Measurements from ENCODE around the gene GABRP. TPM values are rescaled to one million over a fixed set of nuclear protein-coding genes. Genes with fewer than 3 reads are reported as not detected.
A peak's percentile ranks its signal among the peaks of the same experiment; 100 is the strongest.

GABRP gene
- polyA plus RNA-seq, 1 of the 3 experiments (the other 2 are of a cell fraction), result 0.03 TPM

DNA sequence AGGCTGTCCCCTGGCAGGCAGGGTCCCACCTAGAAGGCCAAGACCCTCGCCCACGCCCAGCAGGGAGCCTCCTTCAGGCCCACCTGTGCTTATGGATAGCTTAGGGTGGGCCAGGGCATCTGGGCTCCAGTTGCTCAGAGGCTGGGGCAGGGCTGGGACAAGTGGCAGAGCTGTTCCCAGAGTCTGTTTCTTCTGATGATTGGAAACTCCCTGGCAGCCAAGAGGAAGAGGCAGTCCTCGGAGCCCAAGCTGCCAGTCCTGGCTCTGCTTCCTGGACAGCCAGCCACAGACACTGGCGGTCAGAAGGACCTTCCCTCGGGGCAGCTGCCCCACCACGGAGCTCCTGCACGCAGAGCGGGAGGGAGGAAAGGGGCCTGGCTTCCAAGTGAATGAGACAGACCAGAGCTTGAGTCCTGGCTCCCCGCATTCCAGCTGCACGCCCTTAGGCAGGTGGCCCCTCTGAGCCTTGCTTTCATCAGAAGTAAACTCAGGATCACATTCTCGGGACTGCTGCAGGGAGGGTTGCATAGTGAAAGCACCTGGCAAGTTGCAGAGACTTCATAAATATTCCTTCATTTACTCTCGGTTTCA is 37.9 kb upstream of the GABRP start:
- no peaks in the 10 kb centered on the region for H3K27me3 ChIP-seq (ENCODE audit: insufficient read depth)
- peaks cover 0 to 54% of the 10 kb centered on the region in 2 experiments; a peak in 2 of 4 replicates for H3K4me1 ChIP-seq (ENCODE audit: control insufficient read depth in 1 of 2, insufficient read depth in 2 of 2, low read depth in 1 of 2, low read length in 1 of 2)
- peak overlapping the region in 1 of 2 experiments; percentile 82; a peak in 2 of 4 replicates for H3K27ac ChIP-seq (ENCODE audit: low read depth in 2 of 2, low read length in 1 of 2)
- no peak overlapping the region for H3K9ac ChIP-seq
- no peaks in the 10 kb centered on the region for H3K9me3 ChIP-seq
- H3K9me2 ChIP-seq, result no peaks in the 10 kb centered on the region
- ChIA-PET CTCF (interaction anchor here (0.6 to 14.2 kb wide), 39 partner anchors 10 to 673 kb away, joined by 3 to 511 read pairs (median 5); partner anchors contain the start of genes FGF18, GABRP and TLX3), POLR2A (interaction anchor here (0.7 to 2.9 kb wide), 2 partner anchors 46 to 577 kb away, joined by 3 to 12 read pairs; no protein-coding TSS in a partner anchor)
- 12% methylated on average over 9 of the region's 12 CpGs for WGBS (ENCODE audit: low lambda C conversion rate)
- H4K20me1 ChIP-seq (ENCODE audit: insufficient read depth), result no peaks in the 10 kb centered on the region
- DNase-seq, result peak; percentile 86
- no peaks in the 10 kb centered on the region for H3K79me2 ChIP-seq (ENCODE audit: insufficient read depth)
- no peak overlapping the region for H2AFZ ChIP-seq (ENCODE audit: low read depth)
- peak overlapping the region in 1 of 2 experiments; percentile 15; a peak in 1 of 4 replicates for H3K4me3 ChIP-seq (ENCODE audit: low read depth in 2 of 2, low read length in 1 of 2)
- H3K36me3 ChIP-seq (replicated peaks in 1 of 2; ENCODE audit: control insufficient read depth in 1 of 2, insufficient read depth in 2 of 2, low read length in 1 of 2), result no peaks in the 10 kb centered on the region
- peak overlapping the region; percentile 41; the same call in 1 of the 2 replicates for H3K4me2 ChIP-seq
- H3F3A ChIP-seq (replicated peaks; ENCODE audit: insufficient read depth), result no peaks in the 10 kb centered on the region
- TF ChIP-seq CHD2 (IDR thresholded peaks at IDR 0.05; ENCODE audit: low read length, partially characterized antibody) (peak; percentile 76), FOSL2 (IDR thresholded peaks at IDR 0.05; ENCODE audit: borderline replicate concordance, low read depth) (no peak), YY1 (IDR thresholded peaks at IDR 0.05; ENCODE audit: low read depth) (no peak), FOXJ3 (CRISPR knock-in tag; IDR thresholded peaks at IDR 0.05) (peak; percentile 88), TCF12 (IDR thresholded peaks at IDR 0.05) (no peak; the same call in 1 of the 2 replicates), RCOR1 (IDR thresholded peaks at IDR 0.05; ENCODE audit: low read length) (peak; percentile 83), RAD21 (IDR thresholded peaks at IDR 0.05; ENCODE audit: low read length) (no peak), FOXM1 (IDR thresholded peaks at IDR 0.05; ENCODE audit: low read depth) (no peak), TEAD4 (IDR thresholded peaks at IDR 0.05; ENCODE audit: borderline replicate concordance, insufficient read depth) (no peak), MXI1 (IDR thresholded peaks at IDR 0.05; ENCODE audit: low read depth, low read length) (peak; percentile 31; the same call in 1 of the 2 replicates), SMC3 (IDR thresholded peaks at IDR 0.05; ENCODE audit: low read depth, low read length) (peak; percentile 23; the same call in 1 of the 2 replicates), GABPA (IDR thresholded peaks at IDR 0.05; ENCODE audit: low read depth) (no peak), MEF2A (IDR thresholded peaks at IDR 0.05; ENCODE audit: borderline replicate concordance, low read depth) (no peak), NFIC (IDR thresholded peaks at IDR 0.05; ENCODE audit: borderline replicate concordance) (no peak), RXRA (IDR thresholded peaks at IDR 0.05; ENCODE audit: borderline replicate concordance, low read depth) (no peak), ELF1 (IDR thresholded peaks at IDR 0.05) (no peak), SIN3A (IDR thresholded peaks at IDR 0.05; ENCODE audit: borderline replicate concordance, low read depth, low read length) (no peak)
- TF ChIP-seq, protein P1, sequence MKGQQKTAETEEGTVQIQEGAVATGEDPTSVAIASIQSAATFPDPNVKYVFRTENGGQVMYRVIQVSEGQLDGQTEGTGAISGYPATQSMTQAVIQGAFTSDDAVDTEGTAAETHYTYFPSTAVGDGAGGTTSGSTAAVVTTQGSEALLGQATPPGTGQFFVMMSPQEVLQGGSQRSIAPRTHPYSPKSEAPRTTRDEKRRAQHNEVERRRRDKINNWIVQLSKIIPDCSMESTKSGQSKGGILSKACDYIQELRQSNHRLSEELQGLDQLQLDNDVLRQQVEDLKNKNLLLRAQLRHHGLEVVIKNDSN (IDR thresholded peaks at IDR 0.05; ENCODE audit: borderline replicate concordance, low read depth), result no peak
- TF ChIP-seq, protein P2, sequence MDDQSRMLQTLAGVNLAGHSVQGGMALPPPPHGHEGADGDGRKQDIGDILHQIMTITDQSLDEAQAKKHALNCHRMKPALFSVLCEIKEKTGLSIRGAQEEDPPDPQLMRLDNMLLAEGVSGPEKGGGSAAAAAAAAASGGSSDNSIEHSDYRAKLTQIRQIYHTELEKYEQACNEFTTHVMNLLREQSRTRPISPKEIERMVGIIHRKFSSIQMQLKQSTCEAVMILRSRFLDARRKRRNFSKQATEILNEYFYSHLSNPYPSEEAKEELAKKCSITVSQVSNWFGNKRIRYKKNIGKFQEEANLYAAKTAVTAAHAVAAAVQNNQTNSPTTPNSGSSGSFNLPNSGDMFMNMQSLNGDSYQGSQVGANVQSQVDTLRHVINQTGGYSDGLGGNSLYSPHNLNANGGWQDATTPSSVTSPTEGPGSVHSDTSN (IDR thresholded peaks at IDR 0.05), result no peak
- TF ChIP-seq, protein P3, sequence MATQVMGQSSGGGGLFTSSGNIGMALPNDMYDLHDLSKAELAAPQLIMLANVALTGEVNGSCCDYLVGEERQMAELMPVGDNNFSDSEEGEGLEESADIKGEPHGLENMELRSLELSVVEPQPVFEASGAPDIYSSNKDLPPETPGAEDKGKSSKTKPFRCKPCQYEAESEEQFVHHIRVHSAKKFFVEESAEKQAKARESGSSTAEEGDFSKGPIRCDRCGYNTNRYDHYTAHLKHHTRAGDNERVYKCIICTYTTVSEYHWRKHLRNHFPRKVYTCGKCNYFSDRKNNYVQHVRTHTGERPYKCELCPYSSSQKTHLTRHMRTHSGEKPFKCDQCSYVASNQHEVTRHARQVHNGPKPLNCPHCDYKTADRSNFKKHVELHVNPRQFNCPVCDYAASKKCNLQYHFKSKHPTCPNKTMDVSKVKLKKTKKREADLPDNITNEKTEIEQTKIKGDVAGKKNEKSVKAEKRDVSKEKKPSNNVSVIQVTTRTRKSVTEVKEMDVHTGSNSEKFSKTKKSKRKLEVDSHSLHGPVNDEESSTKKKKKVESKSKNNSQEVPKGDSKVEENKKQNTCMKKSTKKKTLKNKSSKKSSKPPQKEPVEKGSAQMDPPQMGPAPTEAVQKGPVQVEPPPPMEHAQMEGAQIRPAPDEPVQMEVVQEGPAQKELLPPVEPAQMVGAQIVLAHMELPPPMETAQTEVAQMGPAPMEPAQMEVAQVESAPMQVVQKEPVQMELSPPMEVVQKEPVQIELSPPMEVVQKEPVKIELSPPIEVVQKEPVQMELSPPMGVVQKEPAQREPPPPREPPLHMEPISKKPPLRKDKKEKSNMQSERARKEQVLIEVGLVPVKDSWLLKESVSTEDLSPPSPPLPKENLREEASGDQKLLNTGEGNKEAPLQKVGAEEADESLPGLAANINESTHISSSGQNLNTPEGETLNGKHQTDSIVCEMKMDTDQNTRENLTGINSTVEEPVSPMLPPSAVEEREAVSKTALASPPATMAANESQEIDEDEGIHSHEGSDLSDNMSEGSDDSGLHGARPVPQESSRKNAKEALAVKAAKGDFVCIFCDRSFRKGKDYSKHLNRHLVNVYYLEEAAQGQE (IDR thresholded peaks at IDR 0.05; ENCODE audit: low read depth, low read length), result no peak
- TF ChIP-seq, protein P4, sequence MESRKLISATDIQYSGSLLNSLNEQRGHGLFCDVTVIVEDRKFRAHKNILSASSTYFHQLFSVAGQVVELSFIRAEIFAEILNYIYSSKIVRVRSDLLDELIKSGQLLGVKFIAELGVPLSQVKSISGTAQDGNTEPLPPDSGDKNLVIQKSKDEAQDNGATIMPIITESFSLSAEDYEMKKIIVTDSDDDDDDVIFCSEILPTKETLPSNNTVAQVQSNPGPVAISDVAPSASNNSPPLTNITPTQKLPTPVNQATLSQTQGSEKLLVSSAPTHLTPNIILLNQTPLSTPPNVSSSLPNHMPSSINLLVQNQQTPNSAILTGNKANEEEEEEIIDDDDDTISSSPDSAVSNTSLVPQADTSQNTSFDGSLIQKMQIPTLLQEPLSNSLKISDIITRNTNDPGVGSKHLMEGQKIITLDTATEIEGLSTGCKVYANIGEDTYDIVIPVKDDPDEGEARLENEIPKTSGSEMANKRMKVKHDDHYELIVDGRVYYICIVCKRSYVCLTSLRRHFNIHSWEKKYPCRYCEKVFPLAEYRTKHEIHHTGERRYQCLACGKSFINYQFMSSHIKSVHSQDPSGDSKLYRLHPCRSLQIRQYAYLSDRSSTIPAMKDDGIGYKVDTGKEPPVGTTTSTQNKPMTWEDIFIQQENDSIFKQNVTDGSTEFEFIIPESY (IDR thresholded peaks at IDR 0.05; ENCODE audit: borderline replicate concordance, low read depth), result no peak
- TF ChIP-seq, protein P5, sequence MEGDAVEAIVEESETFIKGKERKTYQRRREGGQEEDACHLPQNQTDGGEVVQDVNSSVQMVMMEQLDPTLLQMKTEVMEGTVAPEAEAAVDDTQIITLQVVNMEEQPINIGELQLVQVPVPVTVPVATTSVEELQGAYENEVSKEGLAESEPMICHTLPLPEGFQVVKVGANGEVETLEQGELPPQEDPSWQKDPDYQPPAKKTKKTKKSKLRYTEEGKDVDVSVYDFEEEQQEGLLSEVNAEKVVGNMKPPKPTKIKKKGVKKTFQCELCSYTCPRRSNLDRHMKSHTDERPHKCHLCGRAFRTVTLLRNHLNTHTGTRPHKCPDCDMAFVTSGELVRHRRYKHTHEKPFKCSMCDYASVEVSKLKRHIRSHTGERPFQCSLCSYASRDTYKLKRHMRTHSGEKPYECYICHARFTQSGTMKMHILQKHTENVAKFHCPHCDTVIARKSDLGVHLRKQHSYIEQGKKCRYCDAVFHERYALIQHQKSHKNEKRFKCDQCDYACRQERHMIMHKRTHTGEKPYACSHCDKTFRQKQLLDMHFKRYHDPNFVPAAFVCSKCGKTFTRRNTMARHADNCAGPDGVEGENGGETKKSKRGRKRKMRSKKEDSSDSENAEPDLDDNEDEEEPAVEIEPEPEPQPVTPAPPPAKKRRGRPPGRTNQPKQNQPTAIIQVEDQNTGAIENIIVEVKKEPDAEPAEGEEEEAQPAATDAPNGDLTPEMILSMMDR (IDR thresholded peaks at IDR 0.05), result no peak
- TF ChIP-seq, protein P6, sequence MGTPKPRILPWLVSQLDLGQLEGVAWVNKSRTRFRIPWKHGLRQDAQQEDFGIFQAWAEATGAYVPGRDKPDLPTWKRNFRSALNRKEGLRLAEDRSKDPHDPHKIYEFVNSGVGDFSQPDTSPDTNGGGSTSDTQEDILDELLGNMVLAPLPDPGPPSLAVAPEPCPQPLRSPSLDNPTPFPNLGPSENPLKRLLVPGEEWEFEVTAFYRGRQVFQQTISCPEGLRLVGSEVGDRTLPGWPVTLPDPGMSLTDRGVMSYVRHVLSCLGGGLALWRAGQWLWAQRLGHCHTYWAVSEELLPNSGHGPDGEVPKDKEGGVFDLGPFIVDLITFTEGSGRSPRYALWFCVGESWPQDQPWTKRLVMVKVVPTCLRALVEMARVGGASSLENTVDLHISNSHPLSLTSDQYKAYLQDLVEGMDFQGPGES (IDR thresholded peaks at IDR 0.05; ENCODE audit: low read depth, low read length), result no peak

Data from SK-N-SH (cell line).